HFFc6 (cell line): ENCODE data around the gene RHOV. TPM values are rescaled to one million over a fixed set of nuclear protein-coding genes. Genes with fewer than 3 reads are reported as not detected.

Experiments used
- DNase-seq: peaks from one replicate; pipeline ENCODE4 v3.0.0-alpha.2; 2018
- H3K27ac Mint-ChIP-seq: 2 replicates; pipeline ENCODE4 v1.8.0; 2020; ENCODE audit warnings: mild to moderate bottlenecking, mixed read lengths
- H3K27me3 Mint-ChIP-seq: 2 replicates; pipeline ENCODE4 v1.8.0; 2021; ENCODE audit warnings: mild to moderate bottlenecking, moderate library complexity, mixed read lengths; ENCODE audit not compliant: insufficient read depth
- H3K36me3 Mint-ChIP-seq: 2 replicates; pipeline ENCODE4 v1.8.0; 2021; ENCODE audit warnings: low read depth, mixed read lengths
- H3K4me1 Mint-ChIP-seq: 2 replicates; pipeline ENCODE4 v1.8.0; 2020; ENCODE audit warnings: low read depth, mixed read lengths
- H3K4me3 Mint-ChIP-seq: 2 replicates; pipeline ENCODE4 v1.8.0; 2020; ENCODE audit warnings: mild to moderate bottlenecking, moderate library complexity, mixed read lengths
- H3K9me3 Mint-ChIP-seq: 2 replicates; pipeline ENCODE4 v1.8.0; 2020; ENCODE audit warnings: mild to moderate bottlenecking, mixed read lengths
- CTCF ChIP-seq: fragments of 200-600 bp; sonication (generic); IDR thresholded peaks from 2 replicates; pipeline ENCODE4 v1.5.0; 2021; ENCODE audit warnings: antibody characterized with exemption, mild to moderate bottlenecking
- total RNA-seq, 6 experiments: library from RNA; stranded (reverse); fragmentation: NEBNext Ultra II Directional; extraction: Animal tissue kit (Norgen Biotek cat#: 25700); gene quantifications; 2 replicates in 1 of 6; 3 replicates in 5 of 6; pipeline ENCODE4 v1.2.3, GENCODE V29; 2021

RHOV gene
- total RNA-seq, 6 experiments from 2014 or later: 0.14 to 0.41 (median 0.31) TPM; not detected in 1

GRCh38 chr15:40854161-40854560 lies 19.9 kb downstream of the RHOV start:
- Mint-ChIP-seq H3K36me3 (no peaks in the 10 kb centered on the region), H3K4me1 (peaks cover 17% of the 10 kb centered on the region), H3K9me3 (no peaks in the 10 kb centered on the region), H3K4me3 (no peak overlapping the region), H3K27me3 (peaks cover 25% of the 10 kb centered on the region), H3K27ac (no peak overlapping the region)
- TF ChIP-seq CTCF: no peak
- no peak for DNase-seq

- Mint-ChIP-seq H3K27me3 (peaks cover 20% of the 10 kb centered on the region), H3K4me3 (no peak overlapping the region), H3K4me1 (peaks cover 11% of the 10 kb centered on the region), H3K36me3 (no peaks in the 10 kb centered on the region), H3K9me3 (no peaks in the 10 kb centered on the region), H3K27ac (no peak overlapping the region)
- no peak for TF ChIP-seq CTCF
- DNase-seq: no peak
Observed at GRCh38 chr15:40853241-40853890, 20.7 kb downstream of the RHOV start.

- peaks cover 3% of the 10 kb centered on the region for H3K4me1 Mint-ChIP-seq
- H3K27me3 Mint-ChIP-seq: peaks cover 20% of the 10 kb centered on the region
- no peak for TF ChIP-seq CTCF
- no peak for DNase-seq
- H3K27ac Mint-ChIP-seq: no peak overlapping the region
- H3K4me3 Mint-ChIP-seq: no peak overlapping the region
- no peaks in the 10 kb centered on the region for H3K36me3 Mint-ChIP-seq
- H3K9me3 Mint-ChIP-seq: no peaks in the 10 kb centered on the region
Observed at GRCh38 chr15:40852529-40852928, 21.5 kb downstream of the RHOV start.

GRCh38 chr15:40850576-40851112 lies 23.4 kb downstream of the RHOV start:
- no peaks in the 10 kb centered on the region for H3K36me3 Mint-ChIP-seq
- no peak for TF ChIP-seq CTCF
- H3K9me3 Mint-ChIP-seq: no peaks in the 10 kb centered on the region
- no peak for DNase-seq
- peaks cover 29% of the 10 kb centered on the region for H3K27me3 Mint-ChIP-seq
- no peaks in the 10 kb centered on the region for H3K4me1 Mint-ChIP-seq
- H3K4me3 Mint-ChIP-seq: no peak overlapping the region
- no peak overlapping the region for H3K27ac Mint-ChIP-seq

GRCh38 chr15:40847223-40847961 lies 26.6 kb downstream of the RHOV start:
- H3K4me1 Mint-ChIP-seq: 0 out of 2 replicates have a peak, but pooled peaks cover 10% of the 10 kb centered on the region
- no peak for TF ChIP-seq CTCF
- H3K27ac Mint-ChIP-seq: no peak overlapping the region
- H3K27me3 Mint-ChIP-seq: peaks cover 40% of the 10 kb centered on the region
- no peak for DNase-seq
- no peaks in the 10 kb centered on the region for H3K36me3 Mint-ChIP-seq
- no peak overlapping the region for H3K4me3 Mint-ChIP-seq
- H3K9me3 Mint-ChIP-seq: no peaks in the 10 kb centered on the region
